ENCODE data around the gene LRRC45. TPM values are rescaled to one million over a fixed set of nuclear protein-coding genes. Genes with fewer than 3 reads are reported as not detected.

The LRRC45 gene
- total and polyA plus RNA-seq, 2 of the 4 experiments (the other 2 are of a cell fraction) = 7.2 to 10.2 TPM

DNA sequence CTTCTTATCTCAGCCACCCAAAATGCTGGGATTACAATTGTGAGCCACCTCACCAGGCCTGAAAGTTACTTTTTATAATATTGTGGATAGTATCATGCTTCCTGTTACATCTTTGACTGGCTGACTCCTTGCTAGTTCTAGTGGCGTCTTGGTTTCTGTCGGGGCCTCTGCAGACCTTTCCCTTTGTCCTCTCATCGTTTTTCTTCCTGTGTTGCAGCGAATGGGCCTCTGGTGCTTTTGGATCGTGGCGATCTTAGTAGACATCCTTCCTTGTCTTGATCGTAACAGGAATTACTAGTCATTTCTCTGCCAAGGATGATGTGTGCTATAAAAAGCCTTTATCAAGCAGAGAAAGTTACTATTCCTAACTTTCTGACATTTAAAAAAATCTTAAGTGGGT, 24.9 kb upstream of the LRRC45 start:
- dilution Hi-C loops (cut with HindIII; ENCODE audit: low sequenced_read_pairs, unreplicated experiment) = no loop called here
- Histone ChIP-seq H2AK5ac (ENCODE audit: low read depth, low read length) (no peak overlapping the region), H2BK20ac (ENCODE audit: low read depth, low read length) (no peak overlapping the region), H4K5ac (ENCODE audit: low read depth, low read length) (no peak overlapping the region), H4K20me1 (ENCODE audit: insufficient read depth, low read length) (peaks cover under 1% of the 10 kb centered on the region; the same call in 1 of the 2 replicates), H3K9me1 (ENCODE audit: insufficient read depth, low read length) (peaks cover 5% of the 10 kb centered on the region; the same call in 1 of the 2 replicates), H3K23ac (ENCODE audit: low read depth, low read length) (no peak overlapping the region), H2BK120ac (ENCODE audit: low read depth, low read length) (no peak overlapping the region), H3K79me1 (ENCODE audit: low read depth in 1 of 2, low read length in 2 of 2) (peaks cover 5 to 17% of the 10 kb centered on the region in 2 experiments; a peak in 2 of 4 replicates), H4K91ac (ENCODE audit: insufficient read depth, low read depth, low read length) (no peak overlapping the region), H4K8ac (ENCODE audit: low read depth in 2 of 2, low read length in 2 of 2) (no peak overlapping the region), H3K4me3 (ENCODE audit: insufficient read depth, low read depth, low read length) (no peak overlapping the region), H3K9ac (ENCODE audit: low read depth, low read length) (no peak overlapping the region), H3K9me3 (ENCODE audit: control insufficient read depth, insufficient read depth, low read length) (no peaks in the 10 kb centered on the region), H2BK5ac (ENCODE audit: low read depth, low read length, poor library complexity, severe bottlenecking) (no peak overlapping the region), H3K56ac (ENCODE audit: extremely low read depth, insufficient read depth, low read length) (no peak overlapping the region), H3K27ac (ENCODE audit: insufficient read depth, low read length) (no peak overlapping the region), H3K27me3 (ENCODE audit: control insufficient read depth, insufficient read depth, low read length) (no peaks in the 10 kb centered on the region), H3K14ac (replicated peaks; ENCODE audit: low read depth, low read length) (no peak overlapping the region), H3K4me2 (ENCODE audit: low read depth, low read length) (no peak overlapping the region), H3K4ac (ENCODE audit: low read depth, low read length) (no peak overlapping the region), H3K36me3 (ENCODE audit: control insufficient read depth, insufficient read depth, low read length) (peaks cover 8% of the 10 kb centered on the region; the same call in 1 of the 2 replicates), H2AFZ (replicated peaks; ENCODE audit: low read length, poor library complexity) (no peak overlapping the region), H3K18ac (ENCODE audit: low read depth, low read length) (no peak overlapping the region), H2BK15ac (ENCODE audit: low read depth, low read length) (no peak overlapping the region), H2AK9ac (replicated peaks; ENCODE audit: low read depth, low read length, poor library complexity) (no peak overlapping the region), H3K4me1 (ENCODE audit: control insufficient read depth, insufficient read depth, low read length) (peaks cover 5% of the 10 kb centered on the region)
- TF ChIP-seq NFE2L2 (IDR thresholded peaks at IDR 0.05; ENCODE audit: low read depth, low read length) (no peak), FOS (IDR thresholded peaks at IDR 0.05; ENCODE audit: low read depth, low read length) (no peak), CEBPB (IDR thresholded peaks at IDR 0.05; ENCODE audit: low read depth, low read length) (no peak), RCOR1 (IDR thresholded peaks at IDR 0.05; ENCODE audit: insufficient replicate concordance, low read length) (no peak), RFX5 (IDR thresholded peaks at IDR 0.05; ENCODE audit: low read depth, low read length) (no peak), MAZ (IDR thresholded peaks at IDR 0.05; ENCODE audit: borderline replicate concordance, low read depth, low read length) (no peak), RAD21 (IDR thresholded peaks at IDR 0.05; ENCODE audit: low read length) (no peak), SMC3 (IDR thresholded peaks at IDR 0.05; ENCODE audit: low read depth, low read length) (no peak), CHD1 (IDR thresholded peaks at IDR 0.05; ENCODE audit: low read depth, low read length) (no peak), BHLHE40 (IDR thresholded peaks at IDR 0.05; ENCODE audit: low read depth, low read length) (no peak), MXI1 (IDR thresholded peaks at IDR 0.05; ENCODE audit: borderline replicate concordance, low read depth, low read length) (no peak), POLR2A (IDR thresholded peaks at IDR 0.05; ENCODE audit: low read depth, low read length) (no peak), MAFK (IDR thresholded peaks at IDR 0.05; ENCODE audit: low read depth, low read length) (no peak)
- TF ChIP-seq, protein P1, sequence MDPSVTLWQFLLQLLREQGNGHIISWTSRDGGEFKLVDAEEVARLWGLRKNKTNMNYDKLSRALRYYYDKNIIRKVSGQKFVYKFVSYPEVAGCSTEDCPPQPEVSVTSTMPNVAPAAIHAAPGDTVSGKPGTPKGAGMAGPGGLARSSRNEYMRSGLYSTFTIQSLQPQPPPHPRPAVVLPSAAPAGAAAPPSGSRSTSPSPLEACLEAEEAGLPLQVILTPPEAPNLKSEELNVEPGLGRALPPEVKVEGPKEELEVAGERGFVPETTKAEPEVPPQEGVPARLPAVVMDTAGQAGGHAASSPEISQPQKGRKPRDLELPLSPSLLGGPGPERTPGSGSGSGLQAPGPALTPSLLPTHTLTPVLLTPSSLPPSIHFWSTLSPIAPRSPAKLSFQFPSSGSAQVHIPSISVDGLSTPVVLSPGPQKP (IDR thresholded peaks at IDR 0.05; ENCODE audit: borderline replicate concordance, low read depth, low read length) = no peak
- TF ChIP-seq, protein P2, sequence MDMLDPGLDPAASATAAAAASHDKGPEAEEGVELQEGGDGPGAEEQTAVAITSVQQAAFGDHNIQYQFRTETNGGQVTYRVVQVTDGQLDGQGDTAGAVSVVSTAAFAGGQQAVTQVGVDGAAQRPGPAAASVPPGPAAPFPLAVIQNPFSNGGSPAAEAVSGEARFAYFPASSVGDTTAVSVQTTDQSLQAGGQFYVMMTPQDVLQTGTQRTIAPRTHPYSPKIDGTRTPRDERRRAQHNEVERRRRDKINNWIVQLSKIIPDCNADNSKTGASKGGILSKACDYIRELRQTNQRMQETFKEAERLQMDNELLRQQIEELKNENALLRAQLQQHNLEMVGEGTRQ (IDR thresholded peaks at IDR 0.05; ENCODE audit: low read depth, low read length) = no peak
- 70% methylated on average over 2 of the region's 7 CpGs; no CpG with 5 or more reads in 1 of the 2 experiments for WGBS, 2 experiments (ENCODE audit: extremely low coverage in 2 of 2, insufficient read length in 1 of 2)
- ChIA-PET CTCF (no interaction called here), POLR2A (ENCODE audit: unreplicated experiment) (no interaction called here)
- DNase-seq = no peak
- in situ Hi-C loops (cut with MboI; ENCODE audit: low sequenced_read_pairs) = no loop called here
- intact Hi-C loops (cut with micrococcal nuclease) = no loop called here
- no peak for ATAC-seq (ENCODE audit: low read depth)
- BruUV-seq (replicated peaks) = TSS peak; percentile 22

Measured in IMR-90 (cell line).